CD4-positive, alpha-beta T cell treated with Interleukin-17A for 1 hour (primary cell): ENCODE results near the gene ZNF529.
A peak's percentile ranks its signal among the peaks of the same experiment; 100 is the strongest.
"Not testable (repeated sequence)": the region's sequence is repeated elsewhere in the genome, so short reads cannot be mapped to it uniquely, and the experiment has no call there.

ENCODE experiments used
- DNase-seq: peaks from one replicate; pipeline ENCODE4 v3.0.0-alpha.2; 2020

Gene ZNF529

GRCh38 chr19:36573020-36573894 is at the start of gene ZNF529:
Gene ZNF529 (minus strand): TSS chr19:36573292. CDS start chr19:36572346, 946 bp downstream.
- peak; percentile 92 for DNase-seq

DNA sequence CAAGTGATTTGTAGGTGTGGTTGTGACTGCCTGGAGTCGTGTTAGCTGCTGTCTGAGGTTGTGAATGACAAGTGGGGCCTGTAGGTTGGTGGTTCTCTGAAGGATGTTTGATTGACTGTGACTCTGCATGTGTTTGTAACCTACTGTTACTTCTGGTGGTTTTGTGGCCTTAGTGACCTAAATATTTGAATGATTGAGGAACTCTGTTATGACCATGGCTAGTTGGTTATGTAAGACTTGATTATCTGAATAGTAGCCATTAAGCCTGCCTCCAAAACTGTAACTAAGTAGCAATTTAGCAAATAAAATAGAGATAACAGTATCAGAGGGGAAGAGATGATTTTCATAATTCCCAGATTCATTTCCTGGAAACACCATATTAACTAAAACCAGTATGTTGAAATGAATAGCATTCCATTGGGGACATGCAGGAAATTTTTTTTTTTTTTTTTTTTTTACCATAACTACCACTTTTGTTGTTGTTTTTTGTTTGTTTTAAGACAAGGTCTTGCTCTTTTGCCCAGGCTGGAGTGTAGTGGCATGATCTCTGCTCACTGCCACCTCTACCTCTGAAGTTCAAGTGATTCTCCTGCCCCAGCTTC is 32.9 kb upstream of the ZNF529 start:
- peak; percentile 1 for DNase-seq

GRCh38 chr19:36605101-36605876 is 32.2 kb upstream of the ZNF529 start, which contains the start of gene ZNF382:
Gene ZNF382 (plus strand): TSS chr19:36605313. CDS start chr19:36609915, 4,602 bp downstream.
- peak; percentile 87 for DNase-seq

GRCh38 chr19:36604656-36605100 is 31.6 kb upstream of the ZNF529 start:
- DNase-seq: peak; percentile 91

GRCh38 chr19:36602681-36603080 is 29.6 kb upstream of the ZNF529 start:
- DNase-seq: not testable (repeated sequence)

- DNase-seq: no peak
Measured at GRCh38 chr19:36579255-36579654, 6.2 kb upstream of the ZNF529 start.

DNA sequence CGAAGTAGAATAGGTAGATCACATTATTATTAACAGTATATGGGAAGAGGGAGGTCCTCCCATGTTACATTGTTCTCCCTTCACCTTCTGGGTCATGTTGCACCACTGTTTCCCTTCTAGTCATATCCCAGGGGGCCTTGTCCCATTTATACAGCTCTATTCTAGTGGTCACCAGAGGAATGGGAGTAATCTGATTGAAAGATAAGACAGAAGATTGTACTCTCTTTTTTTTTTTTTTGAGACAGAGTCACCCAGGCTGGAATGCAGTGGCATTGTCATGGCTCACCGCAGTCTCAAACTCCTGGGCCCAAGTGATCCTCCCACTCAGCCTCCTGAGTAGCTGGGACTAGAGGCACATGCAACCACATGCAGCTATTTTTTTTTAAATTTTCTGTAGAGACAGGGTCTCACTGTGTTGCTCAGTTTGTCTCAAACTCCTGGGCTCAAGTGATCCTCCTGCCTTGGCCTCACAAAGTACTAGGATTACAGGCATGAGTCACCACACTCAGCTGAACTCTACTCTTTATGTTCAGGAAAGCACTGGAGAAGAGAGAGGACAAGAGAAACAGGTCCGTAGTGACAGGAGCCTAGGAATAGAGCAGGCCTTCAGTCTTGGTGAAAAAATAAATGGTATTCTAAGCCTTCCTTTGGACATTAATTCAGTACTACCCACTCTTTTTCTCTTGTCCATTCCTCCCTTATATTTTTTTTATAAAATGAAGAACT is 4.3 kb upstream of the ZNF529 start:
- no peak for DNase-seq

- no peak for DNase-seq
Measured at GRCh38 chr19:36574741-36575140, 1.6 kb upstream of the ZNF529 start.

DNA sequence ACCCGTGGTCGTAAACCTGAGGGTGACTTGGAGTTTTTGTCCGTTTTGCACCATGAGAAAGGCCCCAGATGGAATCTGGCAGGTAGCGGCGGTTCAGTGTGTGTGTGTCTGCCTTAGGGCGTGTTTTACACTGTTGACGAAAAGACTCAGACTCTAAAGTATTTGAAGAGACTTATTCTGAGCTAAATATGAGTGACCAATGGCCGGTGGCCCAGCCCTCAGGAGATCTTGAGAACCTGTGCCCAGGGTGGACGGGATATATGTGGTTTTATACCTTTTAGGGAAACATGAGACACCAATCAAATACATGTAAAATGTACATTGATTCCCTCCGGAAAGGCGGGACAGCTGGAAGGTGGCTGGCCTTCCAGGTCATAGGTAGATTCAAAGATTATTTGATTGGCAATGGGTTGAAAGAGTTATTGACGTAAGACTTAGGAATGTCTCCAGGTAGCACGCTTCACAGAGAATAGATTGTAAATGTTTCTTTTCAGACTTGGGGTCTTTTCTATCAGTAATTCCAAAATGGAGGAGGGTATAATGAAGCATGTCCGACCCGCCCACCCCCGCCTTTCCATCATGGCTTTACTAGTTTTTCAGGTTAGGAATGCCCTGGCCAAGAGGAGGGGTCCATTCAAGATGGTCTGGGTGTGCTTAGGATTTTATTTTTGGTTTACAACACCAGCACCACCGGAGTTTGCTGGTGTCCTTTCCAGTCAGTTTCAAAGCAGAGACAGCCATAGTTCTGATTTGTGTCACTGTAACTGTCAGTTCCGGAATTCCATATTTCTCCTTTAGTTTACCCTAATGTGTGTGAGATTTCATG is 1.0 kb upstream of the ZNF529 start:
- DNase-seq: no peak

DNA sequence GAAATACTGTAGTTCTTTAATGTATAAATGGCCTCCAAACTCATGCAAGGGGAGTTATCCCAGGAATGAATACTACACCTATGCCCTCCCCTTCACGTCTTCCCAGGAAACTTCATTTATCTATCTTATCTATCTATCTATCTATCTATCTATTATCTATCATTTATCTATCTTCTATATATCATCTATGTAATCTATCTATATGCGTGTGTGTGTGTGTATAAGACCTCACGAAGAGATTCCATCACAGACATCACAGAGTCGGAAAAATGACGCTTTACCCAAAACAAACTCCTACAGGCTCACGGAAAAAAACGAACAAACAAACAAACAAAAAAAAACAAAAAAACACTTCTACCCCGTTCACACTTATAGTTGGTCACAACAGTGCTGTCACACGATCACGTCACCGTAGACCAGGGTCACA is 486 bp downstream of the ZNF529 start:
- DNase-seq: no peak

GRCh38 chr19:36564391-36564790 is 8.7 kb downstream of the ZNF529 start:
- no peak for DNase-seq

- no peak for DNase-seq
Measured at GRCh38 chr19:36547001-36547732, 25.9 kb downstream of the ZNF529 start.

GRCh38 chr19:36528921-36529518 is 44.1 kb downstream of the ZNF529 start:
- DNase-seq: peak; percentile 54

DNA sequence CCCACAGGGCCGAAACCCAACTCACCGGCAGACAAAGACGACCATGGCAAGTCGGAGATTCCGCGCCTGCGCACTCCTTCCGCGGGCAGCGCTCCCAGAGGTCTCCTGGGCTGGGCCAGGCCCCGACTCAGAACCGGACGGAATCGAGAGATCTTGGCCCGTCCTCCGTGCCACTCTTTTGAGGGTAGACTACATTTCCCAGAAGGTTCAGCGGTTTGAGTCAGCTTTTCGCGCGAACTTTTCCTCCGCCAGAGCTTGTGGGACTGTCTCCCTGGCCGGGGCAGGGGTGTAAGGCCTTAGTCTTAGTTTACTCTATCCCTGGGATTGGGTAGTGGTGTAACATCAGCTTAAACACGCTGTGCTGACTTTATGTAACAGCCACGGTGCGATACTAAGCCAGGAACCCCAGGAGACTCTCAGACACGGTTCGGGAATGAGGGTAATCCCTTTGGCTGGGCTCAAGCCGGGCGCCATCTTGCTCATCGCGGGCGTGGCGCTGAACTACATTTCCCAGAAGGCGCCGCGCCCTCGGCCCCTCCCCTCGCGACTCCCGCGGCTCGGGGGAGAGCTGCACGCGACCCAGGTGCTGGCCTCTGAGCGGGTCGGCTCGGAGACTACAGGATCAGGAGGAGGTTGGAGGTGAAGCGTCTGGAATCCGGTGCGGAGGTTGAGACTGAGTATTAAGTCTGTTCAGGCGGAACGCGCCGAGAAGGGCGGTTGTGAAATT is 44.7 kb downstream of the ZNF529 start, which contains the start of gene ZNF260:
Gene ZNF260 (minus strand): TSS at position 78 of the 727 bp plus-strand sequence. CDS start 13,033 bp downstream, outside the sequence.
- DNase-seq: peak; percentile 96

DNA sequence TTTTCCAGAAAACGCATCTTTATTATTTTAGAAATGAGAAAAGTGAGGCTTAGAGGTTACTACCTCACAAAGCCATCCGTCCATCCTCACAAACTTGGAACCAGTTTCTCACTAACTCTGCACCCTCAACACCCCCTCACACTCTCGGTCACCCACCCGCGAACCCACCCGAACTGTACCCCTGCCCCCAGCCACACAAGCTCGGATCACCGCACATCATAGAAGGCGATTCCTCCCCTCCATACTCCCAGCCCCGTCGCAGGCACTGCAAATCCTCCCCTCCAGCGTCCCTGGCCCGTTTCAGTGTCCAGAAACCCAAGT is 45.3 kb downstream of the ZNF529 start:
- DNase-seq: no peak

- no peak for DNase-seq
Measured at GRCh38 chr19:36527341-36527740, 45.8 kb downstream of the ZNF529 start.

DNA sequence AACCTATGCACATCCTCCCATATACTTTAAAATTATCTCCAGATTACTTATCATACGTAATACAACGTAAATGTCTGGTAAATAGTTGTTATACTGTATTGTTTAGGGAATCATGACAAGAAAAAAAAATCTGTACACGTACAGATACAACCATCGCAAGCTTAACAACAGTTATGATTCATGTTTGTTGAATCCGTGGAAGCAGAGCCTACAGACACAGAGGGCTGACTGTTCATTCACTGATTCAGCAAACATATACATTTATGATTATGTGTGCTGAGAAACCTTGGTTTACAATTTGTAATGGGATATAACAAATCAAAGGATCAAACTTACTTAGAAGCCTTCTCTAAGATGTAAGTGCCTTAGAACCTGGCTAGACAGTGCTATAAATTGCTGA is 46.5 kb downstream of the ZNF529 start:
- DNase-seq: no peak

GRCh38 chr19:36524617-36525016 is 48.5 kb downstream of the ZNF529 start:
- no peak for DNase-seq

DNA sequence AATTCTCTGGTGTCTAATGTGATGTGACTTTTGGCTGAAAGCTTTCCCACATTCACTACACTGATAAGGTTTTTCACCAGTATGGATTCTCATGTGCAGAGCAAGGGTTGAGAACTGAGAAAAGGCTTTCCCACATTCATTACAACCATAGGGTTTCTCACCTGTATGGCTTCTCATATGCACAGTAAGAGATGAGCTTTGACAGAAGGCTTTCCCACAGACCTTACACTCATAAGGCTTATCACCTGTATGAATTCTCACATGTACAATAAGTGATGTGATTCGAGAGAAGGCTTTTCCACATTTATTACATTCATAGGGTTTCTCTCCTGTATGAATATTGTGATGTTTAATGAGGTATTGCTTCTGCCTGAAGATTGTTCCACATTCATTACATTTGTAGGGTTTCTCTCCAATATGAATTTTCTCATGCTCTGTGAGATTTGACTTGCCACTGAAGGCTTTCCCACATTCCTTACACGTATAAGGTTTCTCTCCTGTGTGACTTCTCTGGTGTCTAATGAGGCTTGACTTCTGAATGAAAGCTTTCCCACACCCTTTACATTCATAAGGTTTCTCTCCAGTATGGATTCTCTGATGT is 59.0 kb downstream of the ZNF529 start:
- DNase-seq: no peak
